NT2/D1 (cell line): ENCODE data around the gene SPNS1.

ENCODE experiments used
- SUZ12 ChIP-seq: IDR thresholded peaks from 2 replicates; pipeline ENCODE4 v1.6.1; 2011; ENCODE audit not compliant: insufficient read length, insufficient read depth; ENCODE audit errors: extremely low read depth
- YY1 ChIP-seq: IDR thresholded peaks from 2 replicates; pipeline ENCODE4 v1.6.1; 2011; ENCODE audit not compliant: insufficient read length, insufficient read depth
- ZNF274 ChIP-seq: IDR thresholded peaks from 2 replicates; pipeline ENCODE4 v1.6.1; 2011; ENCODE audit warnings: mild to moderate bottlenecking, low read depth, low read length

- TF ChIP-seq YY1 (no peak), ZNF274 (no peak), SUZ12 (no peak)
These were observed 10.8 kb downstream of the SPNS1 start for GRCh38 chr16:28985211-28986041.
